GM18517 (cell line): ENCODE data around the gene ADAMTS16.

Source experiments
- ATAC-seq: cut with Tn5 transposase; IDR thresholded peaks from one replicate; pipeline ENCODE4 v1.9.1; 2021; ENCODE audit warnings: mild to moderate bottlenecking, moderate library complexity; ENCODE audit not compliant: unreplicated experiment

The ADAMTS16 gene

DNA sequence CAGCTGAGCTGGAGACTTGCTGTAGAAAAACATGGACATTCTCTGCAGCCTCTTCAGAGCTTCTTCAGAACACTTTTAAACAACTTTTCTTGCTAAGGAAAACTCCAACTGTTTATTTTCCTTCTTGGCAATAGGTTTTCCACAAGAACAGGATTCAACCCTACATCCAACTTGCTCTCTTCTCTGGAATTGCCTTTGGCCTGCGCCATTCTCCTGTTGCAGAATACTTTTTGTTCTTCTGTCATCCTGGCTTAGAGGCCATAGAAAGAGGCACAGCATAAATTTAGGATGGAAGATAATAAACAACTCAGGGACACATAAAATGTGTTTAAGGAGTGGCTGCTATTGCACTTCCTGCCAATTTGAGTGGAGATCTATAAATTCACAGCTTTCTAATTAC lies 227.6 kb downstream of the ADAMTS16 start:
- ATAC-seq = no peak

GRCh38 chr5:5369051-5369605 lies 229.0 kb downstream of the ADAMTS16 start:
- no peak for ATAC-seq
